ENCODE data around the gene FAM149B1.
"Not testable (repeated sequence)": the region's sequence is repeated elsewhere in the genome, so short reads cannot be mapped to it uniquely, and the experiment has no call there.

DNA sequence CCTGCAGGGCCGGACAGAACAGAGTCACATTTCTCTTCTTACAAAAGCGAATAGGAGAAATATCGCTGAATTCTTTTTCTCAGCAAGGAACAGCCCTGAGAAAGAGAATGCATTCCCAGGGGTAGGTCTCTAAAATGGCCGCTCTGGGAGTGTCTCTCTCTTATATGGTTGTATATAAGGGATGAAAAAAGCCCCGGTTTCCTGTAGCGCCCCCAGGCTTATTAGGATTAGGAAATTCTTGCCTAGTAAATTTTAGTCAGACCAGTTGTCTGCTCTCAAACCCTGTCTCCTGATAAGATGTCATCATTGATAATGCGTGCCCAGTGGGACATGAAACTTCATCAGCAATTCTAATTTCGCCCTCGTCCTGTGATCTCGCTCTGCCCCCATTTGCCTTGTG is 90.7 kb downstream of the FAM149B1 start:
- TF ChIP-seq, protein P1, sequence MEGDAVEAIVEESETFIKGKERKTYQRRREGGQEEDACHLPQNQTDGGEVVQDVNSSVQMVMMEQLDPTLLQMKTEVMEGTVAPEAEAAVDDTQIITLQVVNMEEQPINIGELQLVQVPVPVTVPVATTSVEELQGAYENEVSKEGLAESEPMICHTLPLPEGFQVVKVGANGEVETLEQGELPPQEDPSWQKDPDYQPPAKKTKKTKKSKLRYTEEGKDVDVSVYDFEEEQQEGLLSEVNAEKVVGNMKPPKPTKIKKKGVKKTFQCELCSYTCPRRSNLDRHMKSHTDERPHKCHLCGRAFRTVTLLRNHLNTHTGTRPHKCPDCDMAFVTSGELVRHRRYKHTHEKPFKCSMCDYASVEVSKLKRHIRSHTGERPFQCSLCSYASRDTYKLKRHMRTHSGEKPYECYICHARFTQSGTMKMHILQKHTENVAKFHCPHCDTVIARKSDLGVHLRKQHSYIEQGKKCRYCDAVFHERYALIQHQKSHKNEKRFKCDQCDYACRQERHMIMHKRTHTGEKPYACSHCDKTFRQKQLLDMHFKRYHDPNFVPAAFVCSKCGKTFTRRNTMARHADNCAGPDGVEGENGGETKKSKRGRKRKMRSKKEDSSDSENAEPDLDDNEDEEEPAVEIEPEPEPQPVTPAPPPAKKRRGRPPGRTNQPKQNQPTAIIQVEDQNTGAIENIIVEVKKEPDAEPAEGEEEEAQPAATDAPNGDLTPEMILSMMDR (IDR thresholded peaks at IDR 0.05; ENCODE audit: borderline replicate concordance, extremely low read depth, low read length, poor library complexity, severe bottlenecking): not testable (repeated sequence)
- not testable (repeated sequence) for TF ChIP-seq EZH2 (IDR thresholded peaks at IDR 0.05; ENCODE audit: borderline replicate concordance, low read depth, low read length, severe bottlenecking)
